GM12878 (cell line): ENCODE results near the gene NDST4.

Experiments
- NFIC ChIP-seq: IDR thresholded peaks from 2 replicates; pipeline ENCODE4 v1.6.1; 2012; ENCODE audit warnings: low read depth, mild to moderate bottlenecking, inconsistent platforms, low read length, moderate library complexity
- NFYB ChIP-seq: IDR thresholded peaks from 2 replicates; pipeline ENCODE4 v1.6.1; 2011; ENCODE audit warnings: low read depth, mild to moderate bottlenecking, low read length, improper control_type of control experiment, moderate library complexity; ENCODE audit not compliant: insufficient read depth
- PAX8 ChIP-seq: fragments of 450-650 bp; IDR thresholded peaks from 2 replicates; pipeline ENCODE4 v1.6.1; 2017; ENCODE audit warnings: mild to moderate bottlenecking, moderate library complexity
- POLR2A ChIP-seq: IDR thresholded peaks from 2 replicates; pipeline ENCODE4 v1.6.1; 2011; ENCODE audit warnings: low read depth, mild to moderate bottlenecking, low read length
- SIN3A ChIP-seq: IDR thresholded peaks from 2 replicates; pipeline ENCODE4 v1.6.1; 2012; ENCODE audit warnings: low read depth, low read length, improper control_type of control experiment
- TCF3 ChIP-seq: IDR thresholded peaks from 2 replicates; pipeline ENCODE4 v1.6.1; 2012; ENCODE audit warnings: low read depth, mild to moderate bottlenecking, low read length, borderline replicate concordance; ENCODE audit not compliant: insufficient read depth
- TCF7 ChIP-seq: IDR thresholded peaks from 2 replicates; pipeline ENCODE4 v1.6.1; 2014; ENCODE audit warnings: antibody characterized with exemption, borderline replicate concordance
- TF ChIP-seq, protein P1 (sequence below), 3 experiments: IDR thresholded peaks in 2 of 3; conservative IDR thresholded peaks in 1 of 3; 2 replicates each; pipeline ENCODE4 v1.5.1; 2011; ENCODE audit warnings: low read depth in 3 of 3, low read length in 3 of 3, mild to moderate bottlenecking in 3 of 3, control low read depth in 2 of 3, moderate library complexity in 2 of 3, inconsistent platforms in 1 of 3, mixed read lengths in 1 of 3; ENCODE audit not compliant: control insufficient read depth in 2 of 3, insufficient read depth in 1 of 3; ENCODE audit errors: extremely low read depth in 1 of 3
- TF ChIP-seq, protein P2 (sequence below): IDR thresholded peaks from 2 replicates; pipeline ENCODE4 v1.6.1; 2012; ENCODE audit warnings: low read length, inconsistent platforms

DNA sequence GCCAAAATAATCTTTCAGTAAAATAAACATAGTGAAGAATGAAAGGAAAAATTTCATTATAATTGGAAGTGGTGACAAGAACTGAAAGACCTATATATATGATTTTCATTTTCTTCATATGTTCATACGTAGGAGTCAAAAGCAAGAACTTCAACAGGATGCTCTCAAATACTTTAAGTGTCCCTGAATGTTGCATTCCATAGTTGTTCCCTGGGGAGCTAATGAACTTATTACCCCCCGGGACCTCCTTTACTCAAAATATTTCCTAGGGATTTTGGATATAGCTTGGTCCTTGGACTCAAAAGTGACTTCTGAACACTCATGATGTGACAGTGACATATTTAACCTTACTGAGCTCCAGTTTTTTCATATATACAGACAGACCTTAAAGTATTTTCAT, 44.9 kb upstream of the NDST4 start:
- no peak for TF ChIP-seq TCF7
- TF ChIP-seq, protein P1, sequence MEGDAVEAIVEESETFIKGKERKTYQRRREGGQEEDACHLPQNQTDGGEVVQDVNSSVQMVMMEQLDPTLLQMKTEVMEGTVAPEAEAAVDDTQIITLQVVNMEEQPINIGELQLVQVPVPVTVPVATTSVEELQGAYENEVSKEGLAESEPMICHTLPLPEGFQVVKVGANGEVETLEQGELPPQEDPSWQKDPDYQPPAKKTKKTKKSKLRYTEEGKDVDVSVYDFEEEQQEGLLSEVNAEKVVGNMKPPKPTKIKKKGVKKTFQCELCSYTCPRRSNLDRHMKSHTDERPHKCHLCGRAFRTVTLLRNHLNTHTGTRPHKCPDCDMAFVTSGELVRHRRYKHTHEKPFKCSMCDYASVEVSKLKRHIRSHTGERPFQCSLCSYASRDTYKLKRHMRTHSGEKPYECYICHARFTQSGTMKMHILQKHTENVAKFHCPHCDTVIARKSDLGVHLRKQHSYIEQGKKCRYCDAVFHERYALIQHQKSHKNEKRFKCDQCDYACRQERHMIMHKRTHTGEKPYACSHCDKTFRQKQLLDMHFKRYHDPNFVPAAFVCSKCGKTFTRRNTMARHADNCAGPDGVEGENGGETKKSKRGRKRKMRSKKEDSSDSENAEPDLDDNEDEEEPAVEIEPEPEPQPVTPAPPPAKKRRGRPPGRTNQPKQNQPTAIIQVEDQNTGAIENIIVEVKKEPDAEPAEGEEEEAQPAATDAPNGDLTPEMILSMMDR (IDR thresholded peaks at IDR 0.05 in 2 of 3, conservative IDR thresholded peaks at IDR 0.05 in 1 of 3; ENCODE audit: control insufficient read depth in 2 of 3, extremely low read depth in 1 of 3, insufficient read depth in 1 of 3, low read depth in 3 of 3, low read length in 3 of 3) = no peak
- TF ChIP-seq, protein P2, sequence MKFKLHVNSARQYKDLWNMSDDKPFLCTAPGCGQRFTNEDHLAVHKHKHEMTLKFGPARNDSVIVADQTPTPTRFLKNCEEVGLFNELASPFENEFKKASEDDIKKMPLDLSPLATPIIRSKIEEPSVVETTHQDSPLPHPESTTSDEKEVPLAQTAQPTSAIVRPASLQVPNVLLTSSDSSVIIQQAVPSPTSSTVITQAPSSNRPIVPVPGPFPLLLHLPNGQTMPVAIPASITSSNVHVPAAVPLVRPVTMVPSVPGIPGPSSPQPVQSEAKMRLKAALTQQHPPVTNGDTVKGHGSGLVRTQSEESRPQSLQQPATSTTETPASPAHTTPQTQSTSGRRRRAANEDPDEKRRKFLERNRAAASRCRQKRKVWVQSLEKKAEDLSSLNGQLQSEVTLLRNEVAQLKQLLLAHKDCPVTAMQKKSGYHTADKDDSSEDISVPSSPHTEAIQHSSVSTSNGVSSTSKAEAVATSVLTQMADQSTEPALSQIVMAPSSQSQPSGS = no peak
- TF ChIP-seq SIN3A = no peak
- TF ChIP-seq PAX8 = no peak
- no peak for TF ChIP-seq POLR2A
- TF ChIP-seq NFYB = no peak
- TF ChIP-seq NFIC = no peak
- TF ChIP-seq TCF3 = no peak
